K562 (cell line): ENCODE data around the gene RHOBTB3. TPM values are rescaled to one million over a fixed set of nuclear protein-coding genes. Genes with fewer than 3 reads are reported as not detected.

ENCODE experiments used
- DACH1 ChIP-seq: fragments of 450-650 bp; IDR thresholded peaks from 2 replicates; pipeline ENCODE4 v1.6.1; 2018; ENCODE audit not compliant: partially characterized antibody
- EP300 ChIP-seq: IDR thresholded peaks from 2 replicates; pipeline ENCODE4 v1.6.1; 2012; ENCODE audit warnings: low read length, improper control_type of control experiment
- FOXJ3 ChIP-seq: sonication (generic); formaldehyde crosslinking; IDR thresholded peaks from 2 replicates; pipeline ENCODE4 v1.4.0; 2020; ENCODE audit warnings: mild to moderate bottlenecking, missing genetic modification reagents
- GTF2E2 ChIP-seq: fragments of 200-800 bp; sonication (Bioruptor generic); IDR thresholded peaks from 2 replicates; pipeline ENCODE4 v1.6.1; 2016; ENCODE audit warnings: missing genetic modification characterization, missing compliant biosample characterization
- JUND ChIP-seq, 2 experiments: IDR thresholded peaks; 2 replicates in 1 of 2; 3 replicates in 1 of 2; pipeline ENCODE4 v1.6.1; 2011; ENCODE audit warnings: borderline replicate concordance in 2 of 2, low read depth in 2 of 2, low read length in 2 of 2, improper control_type of control experiment in 1 of 2, missing biosample characterization in 1 of 2, missing genetic modification characterization in 1 of 2, missing genetic modification reagents in 1 of 2
- KDM5B ChIP-seq: fragments of 200-600 bp; sonication (generic); IDR thresholded peaks from 2 replicates; pipeline ENCODE4 v1.6.1; 2012; ENCODE audit warnings: low read depth, mild to moderate bottlenecking, moderate library complexity, low read length, control low read depth, inconsistent platforms; ENCODE audit not compliant: insufficient replicate concordance
- MEIS2 ChIP-seq: fragments of 450-650 bp; IDR thresholded peaks from 2 replicates; pipeline ENCODE4 v1.6.1; 2014; ENCODE audit warnings: mild to moderate bottlenecking; ENCODE audit not compliant: partially characterized antibody
- NONO ChIP-seq, 2 experiments: fragments of 200-400 bp in 1 of 2; fragments of 450-650 bp in 1 of 2; formaldehyde crosslinking in 1 of 2; IDR thresholded peaks; 2 replicates each; pipeline ENCODE4 v1.6.1; 2017; ENCODE audit warnings: low read depth in 2 of 2, mild to moderate bottlenecking in 2 of 2, moderate library complexity in 2 of 2, low read length in 1 of 2
- RBM17 ChIP-seq: fragments of 200-400 bp; formaldehyde crosslinking; IDR thresholded peaks from 2 replicates; pipeline ENCODE4 v1.6.1; 2017; ENCODE audit warnings: low read depth, mild to moderate bottlenecking, low read length, borderline replicate concordance
- SIRT6 ChIP-seq: IDR thresholded peaks from one replicate; pipeline ENCODE4 v1.6.1; 2012; ENCODE audit warnings: low read depth, mild to moderate bottlenecking, control low read depth, inconsistent platforms, low read length, moderate library complexity
- SMARCC2 ChIP-seq: fragments of 450-650 bp; IDR thresholded peaks from 2 replicates; pipeline ENCODE4 v1.6.1; 2017; ENCODE audit warnings: antibody characterized with exemption, moderate library complexity, mild to moderate bottlenecking, low read depth
- SREBF1 ChIP-seq: fragments of 150-350 bp; IDR thresholded peaks from 2 replicates; pipeline ENCODE4 v1.6.1; 2014; ENCODE audit warnings: antibody characterized with exemption, low read depth, low read length, borderline replicate concordance
- SRSF3 ChIP-seq: fragments of 200-400 bp; formaldehyde crosslinking; IDR thresholded peaks from 2 replicates; pipeline ENCODE4 v1.6.1; 2016; ENCODE audit warnings: mild to moderate bottlenecking, low read length, moderate library complexity; ENCODE audit not compliant: insufficient read depth
- ZNF224 ChIP-seq: sonication (generic); formaldehyde crosslinking; IDR thresholded peaks from 2 replicates; pipeline ENCODE4 v1.8.0; 2022; ENCODE audit warnings: mild to moderate bottlenecking, missing genetic modification reagents
- ZNF395 ChIP-seq: fragments of 200-800 bp; sonication (Bioruptor generic); IDR thresholded peaks from 2 replicates; pipeline ENCODE4 v1.6.1; 2017; ENCODE audit warnings: missing genetic modification characterization, missing compliant biosample characterization
- ZNF561 ChIP-seq: fragments of 450-650 bp; formaldehyde crosslinking; conservative IDR thresholded peaks from 2 replicates; pipeline ENCODE4 v1.4.0; 2020; ENCODE audit warnings: mild to moderate bottlenecking, moderate library complexity
- ZNF740 ChIP-seq, 3 experiments: fragments of 200-800 bp in 1 of 3; sonication (Bioruptor generic) in 1 of 3; sonication (generic) in 1 of 3; formaldehyde crosslinking in 1 of 3; IDR thresholded peaks; 2 replicates each; pipeline versions ENCODE4 v1.6.1 to v1.8.0; 2016 to 2022; ENCODE audit warnings: mild to moderate bottlenecking in 2 of 3, missing compliant biosample characterization in 2 of 3, missing genetic modification characterization in 2 of 3, missing genetic modification reagents in 1 of 3
- polyA plus RNA-seq, 8 experiments: library from polyadenylated mRNA; depleted of rRNA in 4 of 8; stranded (reverse) in 5 of 8; unstranded in 3 of 8; fragments of >200 nt; fragmentation: Nextera tagmentation in 2 of 8; fragmentation: Illumina TruSeq in 1 of 8; extraction: Ambion mirVana in 2 of 8; extraction: Trizol in 1 of 8; gene quantifications; 2 replicates each; pipeline versions ENCODE4 v1.2.1 to v1.2.3, GENCODE V29; 2011 to 2014; ENCODE audit warnings: inconsistent platforms in 1 of 8, missing spikeins in 1 of 8
- total RNA-seq, 7 experiments: library from RNA; depleted of rRNA in 6 of 7; stranded (reverse); fragments of >200 nt in 6 of 7; fragmentation: Illumina TruSeq in 2 of 7; extraction: Trizol in 2 of 7; gene quantifications; 2 replicates each; pipeline versions ENCODE4 v1.2.1 to v1.2.3, GENCODE V29; 2011 to 2021; ENCODE audit warnings: low replicate concordance in 1 of 7
- TF ChIP-seq, protein P1 (sequence below): fragments of 250-450 bp; sonication (Bioruptor Pico); IDR thresholded peaks from 2 replicates; pipeline ENCODE4 v1.8.0; 2021; ENCODE audit warnings: moderate library complexity, mild to moderate bottlenecking, inconsistent platforms
- TF ChIP-seq, protein P2 (sequence below): sonication (generic); formaldehyde crosslinking; IDR thresholded peaks from 2 replicates; pipeline ENCODE4 v1.8.1; 2023; ENCODE audit warnings: mild to moderate bottlenecking, missing genetic modification reagents
- TF ChIP-seq, protein P3 (sequence below), 3 experiments: IDR thresholded peaks in 2 of 3; conservative IDR thresholded peaks in 1 of 3; 2 replicates each; pipeline ENCODE4 v1.5.1; 2011 to 2012; ENCODE audit warnings: low read length in 3 of 3, mild to moderate bottlenecking in 3 of 3, control low read depth in 2 of 3, improper control_type of control experiment in 1 of 3, inconsistent platforms in 1 of 3, low read depth in 1 of 3, mixed read lengths in 1 of 3, moderate library complexity in 1 of 3; ENCODE audit not compliant: insufficient read depth in 2 of 3

The RHOBTB3 gene
- total and polyA plus RNA-seq, 9 of the 15 experiments (the other 6 are each of a cell fraction or from before 2014, with no cell fraction given), result 39.7 to 143 (median 115) TPM

DNA sequence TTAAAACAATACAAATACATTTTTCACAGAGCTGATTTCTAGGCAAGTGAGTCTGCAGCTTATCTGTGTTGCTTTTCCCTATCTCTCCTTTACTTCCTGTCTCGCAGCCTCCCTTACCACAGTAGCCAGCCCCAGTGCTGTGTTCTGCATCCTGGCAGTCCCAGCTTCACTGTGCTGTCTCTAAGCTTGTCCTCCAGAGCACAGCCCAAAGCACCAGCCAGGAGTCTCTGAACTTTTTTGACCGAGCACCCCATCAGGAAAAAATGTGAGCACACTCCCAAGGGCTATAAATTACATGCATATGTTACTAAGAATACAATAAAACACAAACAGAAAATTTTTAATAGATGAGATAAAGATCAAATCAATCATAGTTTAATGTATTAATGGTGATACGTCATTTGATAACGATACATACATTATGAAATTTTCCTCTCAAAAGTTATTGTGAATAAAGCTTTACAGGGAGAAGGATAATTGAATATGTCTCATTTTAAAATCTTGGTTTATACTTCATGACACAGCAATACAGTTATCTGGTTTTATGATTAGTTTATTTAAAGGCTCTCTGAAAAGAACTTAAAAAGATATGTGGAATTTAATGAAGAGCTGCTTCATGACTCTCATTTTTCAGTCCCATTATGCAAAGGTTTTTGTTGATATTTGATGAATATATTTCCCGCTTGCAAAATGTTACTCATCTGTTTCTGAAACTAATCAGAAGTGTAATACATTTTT is 7.3 kb upstream of the RHOBTB3 start (continued):
- TF ChIP-seq, protein P1, sequence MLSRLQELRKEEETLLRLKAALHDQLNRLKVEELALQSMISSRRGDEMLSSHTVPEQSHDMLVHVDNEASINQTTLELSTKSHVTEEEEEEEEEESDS (CRISPR knock-in tag), result no peak
- no peak for TF ChIP-seq NONO (IDR thresholded peaks at IDR 0.05; ENCODE audit: low read depth in 2 of 2, low read length in 1 of 2)
- TF ChIP-seq KDM5B, result no peak
- peak; percentile 73 for TF ChIP-seq EP300
- no peak for TF ChIP-seq SREBF1
- TF ChIP-seq RBM17, result no peak
- TF ChIP-seq SIRT6, result no peak
- peak; percentile 8 for TF ChIP-seq MEIS2
- no peak for TF ChIP-seq ZNF740 (CRISPR knock-in tag; IDR thresholded peaks at IDR 0.05)
- TF ChIP-seq ZNF740 (tag; IDR thresholded peaks at IDR 0.05), result no peak
- no peak for TF ChIP-seq FOXJ3 (CRISPR knock-in tag)
- TF ChIP-seq ZNF395 (CRISPR knock-in tag), result no peak
- peak; percentile 96 for TF ChIP-seq DACH1
- TF ChIP-seq, protein P2, sequence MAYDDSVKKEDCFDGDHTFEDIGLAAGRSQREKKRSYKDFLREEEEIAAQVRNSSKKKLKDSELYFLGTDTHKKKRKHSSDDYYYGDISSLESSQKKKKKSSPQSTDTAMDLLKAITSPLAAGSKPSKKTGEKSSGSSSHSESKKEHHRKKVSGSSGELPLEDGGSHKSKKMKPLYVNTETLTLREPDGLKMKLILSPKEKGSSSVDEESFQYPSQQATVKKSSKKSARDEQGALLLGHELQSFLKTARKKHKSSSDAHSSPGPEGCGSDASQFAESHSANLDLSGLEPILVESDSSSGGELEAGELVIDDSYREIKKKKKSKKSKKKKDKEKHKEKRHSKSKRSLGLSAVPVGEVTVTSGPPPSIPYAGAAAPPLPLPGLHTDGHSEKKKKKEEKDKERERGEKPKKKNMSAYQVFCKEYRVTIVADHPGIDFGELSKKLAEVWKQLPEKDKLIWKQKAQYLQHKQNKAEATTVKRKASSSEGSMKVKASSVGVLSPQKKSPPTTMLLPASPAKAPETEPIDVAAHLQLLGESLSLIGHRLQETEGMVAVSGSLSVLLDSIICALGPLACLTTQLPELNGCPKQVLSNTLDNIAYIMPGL (CRISPR knock-in tag), result no peak
- no peak for TF ChIP-seq GTF2E2 (tag)
- no peak for TF ChIP-seq ZNF224 (CRISPR knock-in tag)
- no peak for TF ChIP-seq ZNF561 (CRISPR knock-in tag)
- TF ChIP-seq SMARCC2, result peak; percentile 77; the same call in 1 of the 2 replicates
- TF ChIP-seq JUND (IDR thresholded peaks at IDR 0.05; ENCODE audit: borderline replicate concordance, low read depth, low read length), result peak; percentile 65
- peak; percentile 73; the same call in 1 of the 3 replicates for TF ChIP-seq JUND (tag; IDR thresholded peaks at IDR 0.05; ENCODE audit: borderline replicate concordance, low read depth, low read length)
- TF ChIP-seq, protein P3, sequence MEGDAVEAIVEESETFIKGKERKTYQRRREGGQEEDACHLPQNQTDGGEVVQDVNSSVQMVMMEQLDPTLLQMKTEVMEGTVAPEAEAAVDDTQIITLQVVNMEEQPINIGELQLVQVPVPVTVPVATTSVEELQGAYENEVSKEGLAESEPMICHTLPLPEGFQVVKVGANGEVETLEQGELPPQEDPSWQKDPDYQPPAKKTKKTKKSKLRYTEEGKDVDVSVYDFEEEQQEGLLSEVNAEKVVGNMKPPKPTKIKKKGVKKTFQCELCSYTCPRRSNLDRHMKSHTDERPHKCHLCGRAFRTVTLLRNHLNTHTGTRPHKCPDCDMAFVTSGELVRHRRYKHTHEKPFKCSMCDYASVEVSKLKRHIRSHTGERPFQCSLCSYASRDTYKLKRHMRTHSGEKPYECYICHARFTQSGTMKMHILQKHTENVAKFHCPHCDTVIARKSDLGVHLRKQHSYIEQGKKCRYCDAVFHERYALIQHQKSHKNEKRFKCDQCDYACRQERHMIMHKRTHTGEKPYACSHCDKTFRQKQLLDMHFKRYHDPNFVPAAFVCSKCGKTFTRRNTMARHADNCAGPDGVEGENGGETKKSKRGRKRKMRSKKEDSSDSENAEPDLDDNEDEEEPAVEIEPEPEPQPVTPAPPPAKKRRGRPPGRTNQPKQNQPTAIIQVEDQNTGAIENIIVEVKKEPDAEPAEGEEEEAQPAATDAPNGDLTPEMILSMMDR (IDR thresholded peaks at IDR 0.05 in 2 of 3, conservative IDR thresholded peaks at IDR 0.05 in 1 of 3; ENCODE audit: insufficient read depth in 2 of 3, low read depth in 1 of 3, low read length in 3 of 3), result no peak
- TF ChIP-seq SRSF3, result no peak
